Fibroblast of gingiva (primary cell): ENCODE results near the gene MSANTD7.
"Not testable (repeated sequence)": the region's sequence is repeated elsewhere in the genome, so short reads cannot be mapped to it uniquely, and the experiment has no call there.

ENCODE experiments used
- DNase-seq: peaks from one replicate; pipeline ENCODE4 v3.0.0-alpha.2; 2011; ENCODE audit warnings: low read depth

MSANTD7 gene

GRCh38 chr10:14837003-14837756 lies 926 bp upstream of the MSANTD7 start:
- no peak for DNase-seq

- DNase-seq: peak; percentile 7
Observed at GRCh38 chr10:14838582-14839304, 637 bp downstream of the MSANTD7 start.

- no peak for DNase-seq
Observed at GRCh38 chr10:14839305-14839695, 1.2 kb downstream of the MSANTD7 start.

- no peak for DNase-seq
Observed at GRCh38 chr10:14840178-14840577, 2.1 kb downstream of the MSANTD7 start.

- no peak for DNase-seq
Observed at GRCh38 chr10:14843327-14843988, 5.4 kb downstream of the MSANTD7 start.

GRCh38 chr10:14844948-14845347 lies 6.8 kb downstream of the MSANTD7 start:
- DNase-seq: no peak

GRCh38 chr10:14852236-14852635 lies 14.1 kb downstream of the MSANTD7 start:
- no peak for DNase-seq

GRCh38 chr10:14855453-14855852 lies 17.3 kb downstream of the MSANTD7 start:
- DNase-seq: no peak

- no peak for DNase-seq
Observed at GRCh38 chr10:14858338-14858960, 20.3 kb downstream of the MSANTD7 start.

- DNase-seq: no peak
Observed at GRCh38 chr10:14859043-14859442, 20.9 kb downstream of the MSANTD7 start.

- no peak for DNase-seq
Observed at GRCh38 chr10:14859775-14860174, 21.7 kb downstream of the MSANTD7 start.

- DNase-seq: no peak
Observed at GRCh38 chr10:14860791-14861190, 22.7 kb downstream of the MSANTD7 start.

GRCh38 chr10:14864466-14864865 lies 26.4 kb downstream of the MSANTD7 start:
- DNase-seq: not testable (repeated sequence)

GRCh38 chr10:14864871-14865270 lies 26.8 kb downstream of the MSANTD7 start:
- not testable (repeated sequence) for DNase-seq

GRCh38 chr10:14873090-14873760 lies 35.1 kb downstream of the MSANTD7 start:
- DNase-seq: peak; percentile 10

- no peak for DNase-seq
Observed at GRCh38 chr10:14875941-14876340, 37.8 kb downstream of the MSANTD7 start.

- DNase-seq: no peak
Observed at GRCh38 chr10:14876764-14877163, 38.7 kb downstream of the MSANTD7 start.

GRCh38 chr10:14878266-14879123 lies 40.4 kb downstream of the MSANTD7 start, which contains the start of gene SUV39H2:
Gene SUV39H2, plus strand, starts transcription at chr10:14878866. Its CDS starts 23 bp downstream, at chr10:14878889.
- peak; percentile 95 for DNase-seq

- DNase-seq: peak; percentile 2
Observed at GRCh38 chr10:14879124-14879927, 41.2 kb downstream of the MSANTD7 start.

- no peak for DNase-seq
Observed at GRCh38 chr10:14879928-14880193, 41.8 kb downstream of the MSANTD7 start.
